SK-N-MC (cell line): ENCODE results near the gene SH2D5.

Experiments used
- DNase-seq: peaks from one replicate; pipeline ENCODE4 v3.0.0-alpha.2; 2011; ENCODE audit warnings: low read depth, low spot score
- H3K27ac ChIP-seq: fragments of 200-600 bp; sonication (generic); 2 replicates; pipeline ENCODE4 v1.5.1; 2016; ENCODE audit warnings: mixed run types
- H3K36me3 ChIP-seq: fragments of 200-600 bp; sonication (generic); 2 replicates; pipeline ENCODE4 v1.6.1; 2017; ENCODE audit warnings: antibody characterized with exemption, low read length, mixed read lengths; ENCODE audit not compliant: insufficient read depth
- H3K4me3 ChIP-seq: fragments of 200-600 bp; sonication (generic); 2 replicates; pipeline ENCODE4 v1.5.1; 2016
- H3K9ac ChIP-seq: fragments of 200-600 bp; sonication (generic); 2 replicates; pipeline ENCODE4 v1.8.0; 2017; ENCODE audit warnings: mixed run types, mixed read lengths; ENCODE audit not compliant: insufficient read length
- H3K9me3 ChIP-seq: fragments of 200-600 bp; sonication (generic); 2 replicates; pipeline ENCODE4 v1.6.1; 2017; ENCODE audit warnings: low read depth, mild to moderate bottlenecking, antibody characterized with exemption, low read length, moderate library complexity, mixed read lengths
- EZH2 ChIP-seq: fragments of 200-600 bp; sonication (generic); IDR thresholded peaks from one replicate; pipeline ENCODE4 v1.6.1; 2017; ENCODE audit warnings: antibody characterized with exemption
- FOXP2 ChIP-seq: optimal IDR thresholded peaks from 2 replicates; pipeline ENCODE3; 2011; ENCODE audit warnings: mild to moderate bottlenecking, moderate library complexity; ENCODE audit not compliant: insufficient read depth; ENCODE audit errors: extremely low read length, control extremely low read depth
- POLR2AphosphoS5 ChIP-seq: IDR thresholded peaks from 2 replicates; pipeline ENCODE4 v1.6.1; 2012; ENCODE audit warnings: mild to moderate bottlenecking, low read depth, low read length, borderline replicate concordance

SH2D5 gene

DNA sequence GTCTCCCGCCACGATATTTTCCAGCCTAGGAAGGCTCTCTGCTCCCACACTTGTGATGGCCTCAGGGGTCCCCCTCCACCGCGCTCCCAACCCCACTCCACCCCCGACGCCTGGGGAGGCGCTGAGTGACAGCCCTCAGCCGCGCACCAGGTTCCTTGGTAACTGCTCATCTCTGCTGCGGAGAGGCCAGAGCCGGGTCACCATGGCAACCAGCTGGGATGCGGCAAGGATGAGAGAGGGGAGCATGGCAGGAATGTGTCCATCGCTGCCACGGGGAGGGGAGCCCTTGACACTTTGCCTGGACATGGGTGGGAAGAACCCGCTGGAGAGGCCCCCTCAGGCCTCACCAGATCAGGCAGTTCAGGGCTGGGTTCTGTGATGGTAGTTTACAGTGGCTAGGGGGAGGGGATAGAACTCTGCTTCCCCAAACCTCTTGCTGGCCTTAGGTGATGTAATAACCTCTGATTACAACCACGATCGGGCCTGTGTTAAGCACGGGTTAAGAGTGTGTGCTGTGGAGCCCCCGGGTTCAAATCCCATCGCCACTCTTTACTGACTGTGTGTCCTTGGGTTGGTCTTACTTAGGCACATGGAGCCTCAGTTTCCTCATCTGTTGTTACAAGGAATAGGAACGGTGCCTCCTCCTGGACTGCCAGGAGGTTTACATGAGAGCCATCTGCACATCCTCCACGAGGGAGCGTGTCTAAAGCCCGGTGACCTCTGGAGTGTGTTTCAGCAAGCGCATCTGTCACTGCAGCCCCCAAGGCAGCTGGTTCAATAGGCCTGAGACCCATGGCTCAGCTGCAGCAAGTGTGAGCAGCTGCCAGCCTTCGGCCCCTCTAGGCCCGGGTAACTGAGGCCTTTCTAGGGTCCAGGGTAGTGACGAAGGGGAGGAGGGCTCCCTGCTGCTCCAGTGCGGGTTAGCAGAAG lies 21.0 kb downstream of the SH2D5 start:
- no peak overlapping the region for H3K9ac ChIP-seq
- H3K4me3 ChIP-seq = no peak overlapping the region
- no peak overlapping the region for H3K27ac ChIP-seq
- no peaks in the 10 kb centered on the region for H3K36me3 ChIP-seq
- no peak for DNase-seq
- H3K9me3 ChIP-seq = no peaks in the 10 kb centered on the region
- TF ChIP-seq EZH2 (no peak), POLR2AphosphoS5 (no peak), FOXP2 (no peak)

DNA sequence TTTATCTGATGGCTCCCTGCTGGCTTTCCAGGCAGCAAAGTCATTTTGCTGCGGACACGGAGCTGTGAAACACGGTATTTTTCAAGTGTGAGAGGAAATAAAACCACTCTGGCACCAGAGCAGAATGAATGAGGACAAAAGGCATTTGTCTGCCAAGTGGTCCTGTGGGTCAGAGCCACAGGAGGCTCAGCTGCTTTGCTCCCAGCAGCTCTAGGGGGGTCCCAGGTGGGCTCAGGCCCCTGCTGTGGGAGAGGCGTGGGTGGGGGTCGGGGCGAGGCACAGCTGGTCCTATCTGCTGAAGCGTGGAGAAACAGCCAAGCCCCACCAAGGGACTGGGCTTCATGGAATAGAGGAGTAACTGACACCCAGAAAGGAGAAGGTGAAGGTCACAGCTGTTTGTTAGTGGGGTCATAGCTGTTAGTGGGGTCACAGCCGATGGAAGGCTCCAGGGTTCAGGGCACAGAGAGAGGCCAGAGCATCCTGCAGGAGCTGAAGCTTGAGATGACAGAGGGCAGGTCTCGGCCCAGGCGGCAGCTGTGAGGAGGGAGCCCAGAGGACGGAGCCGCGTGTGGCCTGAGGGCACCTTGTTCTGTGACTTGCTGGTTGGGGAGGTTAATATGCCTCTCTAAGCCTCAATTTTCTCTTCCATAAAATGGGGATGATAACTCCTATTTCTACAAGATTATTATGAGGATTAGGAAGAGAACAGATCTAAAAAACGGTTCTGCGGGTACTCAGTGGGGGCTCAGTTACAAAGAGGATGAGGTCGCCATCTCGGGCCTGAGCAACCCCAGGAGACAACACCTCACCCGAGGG lies 21.8 kb downstream of the SH2D5 start:
- Histone ChIP-seq H3K9me3 (no peaks in the 10 kb centered on the region), H3K9ac (no peak overlapping the region), H3K27ac (no peak overlapping the region), H3K4me3 (no peak overlapping the region), H3K36me3 (no peaks in the 10 kb centered on the region)
- no peak for DNase-seq
- TF ChIP-seq POLR2AphosphoS5 (no peak), FOXP2 (no peak), EZH2 (no peak)

- Histone ChIP-seq H3K36me3 (no peaks in the 10 kb centered on the region), H3K9me3 (no peaks in the 10 kb centered on the region), H3K4me3 (no peak overlapping the region), H3K9ac (no peak overlapping the region), H3K27ac (no peak overlapping the region)
- DNase-seq = no peak
- TF ChIP-seq FOXP2 = no peak
- no peak for TF ChIP-seq EZH2
- TF ChIP-seq POLR2AphosphoS5 = no peak
Observed at GRCh38 chr1:20709868-20710267, 22.6 kb downstream of the SH2D5 start.

- Histone ChIP-seq H3K9ac (no peak overlapping the region), H3K27ac (no peak overlapping the region), H3K9me3 (no peaks in the 10 kb centered on the region), H3K4me3 (no peak overlapping the region), H3K36me3 (no peaks in the 10 kb centered on the region)
- TF ChIP-seq POLR2AphosphoS5 (no peak), FOXP2 (no peak), EZH2 (no peak)
- DNase-seq = no peak
Observed at GRCh38 chr1:20708891-20709290, 23.6 kb downstream of the SH2D5 start.

- Histone ChIP-seq H3K4me3 (no peak overlapping the region), H3K27ac (no peak overlapping the region), H3K9me3 (no peaks in the 10 kb centered on the region), H3K9ac (no peak overlapping the region), H3K36me3 (no peaks in the 10 kb centered on the region)
- TF ChIP-seq EZH2 (no peak), FOXP2 (no peak), POLR2AphosphoS5 (no peak)
- DNase-seq = no peak
Observed at GRCh38 chr1:20708057-20708456, 24.4 kb downstream of the SH2D5 start.

GRCh38 chr1:20706841-20707240 lies 25.7 kb downstream of the SH2D5 start:
- Histone ChIP-seq H3K9me3 (no peaks in the 10 kb centered on the region), H3K36me3 (no peaks in the 10 kb centered on the region), H3K27ac (no peak overlapping the region), H3K4me3 (no peak overlapping the region), H3K9ac (no peak overlapping the region)
- TF ChIP-seq EZH2 = no peak
- TF ChIP-seq FOXP2 = no peak
- TF ChIP-seq POLR2AphosphoS5 = no peak
- no peak for DNase-seq

DNA sequence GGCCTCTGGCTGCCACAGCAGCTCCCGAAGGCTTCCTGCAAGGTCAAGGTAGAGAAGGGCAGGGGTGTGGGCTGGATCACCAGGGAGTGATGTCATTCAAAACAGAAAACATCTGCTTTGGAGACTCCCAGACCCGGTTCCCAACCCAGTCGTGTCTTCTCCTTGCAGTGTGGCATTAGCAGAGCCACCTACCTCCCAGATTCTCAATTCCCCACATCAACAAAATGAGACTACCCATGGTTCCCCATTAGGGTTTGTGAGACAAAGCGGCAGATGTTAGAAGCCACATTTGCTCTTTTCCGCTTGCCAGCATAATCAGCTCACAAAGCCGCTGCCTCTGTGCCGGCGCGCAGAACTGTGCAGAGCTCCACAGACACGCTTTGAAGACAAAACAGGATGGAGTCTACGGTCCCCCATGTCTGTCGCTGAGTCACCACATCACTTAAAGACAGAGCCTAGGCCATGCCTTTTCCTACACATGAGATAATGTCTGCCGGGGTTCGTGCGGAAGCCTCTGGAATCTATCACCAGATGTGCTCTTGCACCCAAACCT lies 27.2 kb downstream of the SH2D5 start:
- DNase-seq = no peak
- TF ChIP-seq FOXP2 (no peak), POLR2AphosphoS5 (no peak), EZH2 (no peak)
- H3K9ac ChIP-seq = no peak overlapping the region
- H3K36me3 ChIP-seq = no peaks in the 10 kb centered on the region
- no peak overlapping the region for H3K27ac ChIP-seq
- H3K4me3 ChIP-seq = no peak overlapping the region
- H3K9me3 ChIP-seq = no peaks in the 10 kb centered on the region

- Histone ChIP-seq H3K36me3 (no peaks in the 10 kb centered on the region), H3K9me3 (no peaks in the 10 kb centered on the region), H3K27ac (no peak overlapping the region), H3K9ac (no peak overlapping the region), H3K4me3 (no peak overlapping the region)
- no peak for DNase-seq
- TF ChIP-seq EZH2 (no peak), POLR2AphosphoS5 (no peak), FOXP2 (no peak)
Observed at GRCh38 chr1:20704390-20705202, 27.9 kb downstream of the SH2D5 start.
